NCI-H2196 treated with DMSO at 0.1 percent for 48 hours (cell line): ENCODE results near the gene TMSB10.

ENCODE experiments used
- DNase-seq: peaks from one replicate; lab custom pipeline; 2025; ENCODE audit not compliant: unreplicated experiment; lab: John Stamatoyannopoulos, UW

The TMSB10 gene

GRCh38 chr2:84879584-84880394, 25.7 kb upstream of the TMSB10 start:
- DNase-seq = no peak

- DNase-seq = no peak
Observed at GRCh38 chr2:84880395-84880644, 25.1 kb upstream of the TMSB10 start.

DNA sequence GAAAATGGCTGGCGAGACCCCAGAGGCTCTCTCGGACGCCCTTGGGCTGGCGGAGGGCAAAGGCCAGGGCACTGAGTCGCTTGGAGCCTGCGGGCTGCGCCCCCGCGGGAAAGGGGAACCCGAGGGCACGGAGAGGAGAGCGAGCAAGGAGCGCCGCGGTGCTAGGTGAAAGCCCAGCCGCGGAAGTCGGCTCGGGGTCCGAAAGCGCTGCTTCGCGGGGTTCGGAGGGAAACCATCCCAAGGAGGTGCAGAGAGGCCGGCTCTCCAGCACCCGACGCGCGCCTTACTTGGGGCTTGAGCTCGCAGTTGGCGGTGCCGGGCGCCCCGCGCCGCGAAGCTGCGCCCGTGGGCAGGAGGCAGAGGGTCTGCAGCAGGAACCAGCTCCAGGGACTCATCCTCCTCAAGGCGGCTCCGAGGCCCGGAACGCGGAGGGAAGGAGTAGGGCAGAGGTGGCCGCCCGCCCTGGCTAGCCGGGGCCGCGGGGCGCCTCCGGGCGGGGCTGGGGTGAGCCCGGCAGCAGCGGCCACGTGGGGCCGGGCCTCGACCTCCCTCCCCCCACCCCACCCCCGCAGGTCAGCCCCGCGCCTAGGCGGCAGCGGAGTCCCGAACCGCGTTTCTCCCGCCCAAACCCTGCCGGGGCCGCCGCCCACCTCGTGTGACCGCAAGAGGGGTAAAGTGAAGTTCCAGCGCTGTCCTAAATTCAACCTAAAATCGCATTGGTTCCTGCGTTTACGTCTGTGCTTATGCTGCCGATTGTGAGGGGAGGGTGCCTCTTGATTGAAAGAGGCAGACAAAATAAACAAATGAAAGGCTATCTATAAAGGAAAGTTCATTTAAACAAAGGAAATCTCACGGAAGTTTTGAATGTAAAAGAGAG, 24.6 kb upstream of the TMSB10 start, which contains the start of gene TRABD2A:
Gene TRABD2A, minus strand, starts transcription at position 440 of the 877 bp plus-strand sequence. Its CDS starts 45 bp downstream, at position 395.
- DNase-seq = no peak

DNA sequence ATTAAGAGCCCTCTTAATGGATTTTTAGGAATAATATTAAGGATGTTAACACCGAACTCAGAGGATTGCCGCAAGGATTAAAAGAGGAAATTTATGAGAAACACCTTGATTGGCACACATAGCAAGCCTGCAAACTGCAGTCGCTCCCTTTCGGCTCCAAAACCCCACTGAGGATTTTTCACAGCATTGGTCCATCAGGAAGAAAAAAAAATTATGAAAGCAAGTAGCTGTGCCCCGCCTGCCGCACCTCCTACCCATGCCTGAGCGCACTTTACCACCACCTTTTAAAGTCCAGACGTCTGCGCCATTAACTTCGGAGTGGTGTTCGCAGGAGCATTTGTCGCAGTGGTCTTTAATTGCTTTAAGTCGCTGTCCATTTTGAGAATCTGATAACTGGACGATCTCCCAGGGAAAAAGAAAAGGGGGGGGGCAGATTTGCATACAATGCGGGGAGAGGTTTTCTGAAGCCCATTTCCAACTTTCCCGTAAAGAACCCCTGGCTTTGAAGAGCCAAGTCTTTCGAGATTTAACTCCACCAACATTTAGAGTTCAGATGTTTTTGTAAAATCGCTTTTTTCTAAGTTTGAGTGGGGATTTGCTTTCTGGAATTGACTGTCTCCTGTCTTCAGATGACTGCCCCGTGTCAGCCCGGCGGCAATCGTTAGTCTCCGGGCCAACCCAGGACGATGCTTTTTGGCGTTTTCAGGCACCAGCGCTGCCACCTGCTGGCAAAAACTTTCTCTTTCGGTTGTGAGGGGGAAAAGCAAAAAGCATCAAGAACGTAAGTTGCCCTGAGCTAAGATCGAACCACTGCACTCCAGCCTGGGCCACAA, 23.7 kb upstream of the TMSB10 start:
- DNase-seq = peak; percentile 10

DNA sequence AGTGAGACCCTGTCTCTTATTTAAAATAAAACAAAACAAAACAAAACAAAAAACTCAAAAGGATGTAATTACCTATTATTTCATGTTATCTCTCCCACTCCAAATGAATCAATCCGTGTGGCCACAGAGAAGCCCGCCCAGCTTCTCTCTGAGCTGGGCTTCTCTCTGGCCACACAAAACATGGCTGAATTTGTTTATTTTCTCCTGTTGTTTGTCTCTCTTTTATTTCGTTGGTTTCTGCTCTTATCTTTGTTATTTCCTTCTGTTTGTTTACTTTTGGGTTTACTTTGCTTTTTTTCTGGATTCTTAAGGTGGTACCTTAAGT, 23.1 kb upstream of the TMSB10 start:
- DNase-seq = no peak

DNA sequence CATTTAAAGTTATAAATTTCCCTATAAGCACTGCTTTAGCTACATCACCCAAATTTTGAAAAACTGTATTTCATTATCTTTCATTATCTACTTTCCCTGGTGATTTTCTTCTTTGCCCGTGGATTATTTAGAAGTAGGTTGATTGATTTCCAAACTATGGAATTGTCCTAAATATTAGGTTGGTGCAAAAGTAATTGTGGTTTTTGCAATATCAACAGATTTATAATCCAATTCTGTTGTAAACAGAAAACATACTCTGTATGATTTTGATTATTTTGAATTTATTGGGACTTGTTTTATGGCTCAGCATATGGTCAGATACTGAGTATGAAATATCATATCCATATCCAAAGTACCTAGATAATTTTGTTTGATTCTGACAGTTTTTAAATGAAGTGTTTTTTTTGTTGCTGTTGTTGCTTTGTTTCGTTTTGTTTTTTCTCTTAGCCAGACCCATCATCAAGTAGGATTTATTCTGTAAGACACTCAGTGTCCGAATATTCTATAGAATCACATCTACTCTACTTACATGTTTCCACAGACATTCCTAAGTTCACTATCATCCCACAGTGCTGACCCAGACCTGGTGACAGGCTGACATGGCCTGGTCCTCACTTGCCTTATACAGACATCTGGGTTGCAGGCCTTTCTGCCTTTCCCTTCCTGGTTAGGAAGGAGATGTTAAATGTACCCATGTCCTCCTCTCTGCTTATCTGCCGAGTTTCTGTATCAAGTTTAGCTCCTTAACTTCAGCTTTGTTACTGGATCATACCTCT, 22.5 kb upstream of the TMSB10 start:
- no peak for DNase-seq

DNA sequence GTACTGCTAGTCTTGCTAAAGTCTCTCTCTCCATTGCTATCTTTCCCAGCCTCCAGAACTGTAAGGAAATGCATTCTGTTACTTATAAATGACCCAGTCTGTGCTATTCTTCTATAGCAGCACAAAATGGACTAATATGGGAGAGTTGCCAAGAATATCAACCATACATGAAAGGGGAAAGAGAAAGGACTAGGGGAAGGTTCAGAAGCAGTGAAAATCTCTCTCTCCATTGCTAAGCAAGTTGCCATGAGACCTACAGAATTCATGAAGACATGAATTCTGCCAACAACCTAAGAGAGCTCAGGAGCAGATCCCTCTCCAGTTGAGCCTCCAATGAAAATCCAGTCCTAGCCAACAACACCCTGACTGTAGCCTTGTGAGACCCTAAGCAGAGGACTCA, 21.0 kb upstream of the TMSB10 start:
- no peak for DNase-seq

DNA sequence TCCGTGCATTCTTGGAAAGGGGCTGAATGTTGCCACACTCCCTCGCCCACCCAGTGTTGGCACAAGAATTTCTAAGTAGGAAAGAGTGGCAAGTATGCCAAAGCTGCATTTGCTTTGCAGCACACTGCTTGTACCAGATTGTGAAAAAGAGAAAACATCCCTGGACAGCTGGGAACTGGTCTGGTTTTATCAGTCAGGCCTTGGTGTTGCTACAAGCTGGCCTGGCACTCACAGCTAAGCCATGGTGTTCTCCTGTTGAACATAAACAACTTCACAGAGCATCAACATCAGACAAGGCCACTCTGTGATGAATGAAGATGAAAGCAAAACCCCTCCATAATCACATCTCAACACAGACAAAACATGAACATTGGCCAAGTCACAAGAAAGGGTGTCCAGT, 20.3 kb upstream of the TMSB10 start:
- no peak for DNase-seq

GRCh38 chr2:84886791-84887190, 18.7 kb upstream of the TMSB10 start:
- no peak for DNase-seq

GRCh38 chr2:84888401-84889276, 16.8 kb upstream of the TMSB10 start:
- DNase-seq = no peak

DNA sequence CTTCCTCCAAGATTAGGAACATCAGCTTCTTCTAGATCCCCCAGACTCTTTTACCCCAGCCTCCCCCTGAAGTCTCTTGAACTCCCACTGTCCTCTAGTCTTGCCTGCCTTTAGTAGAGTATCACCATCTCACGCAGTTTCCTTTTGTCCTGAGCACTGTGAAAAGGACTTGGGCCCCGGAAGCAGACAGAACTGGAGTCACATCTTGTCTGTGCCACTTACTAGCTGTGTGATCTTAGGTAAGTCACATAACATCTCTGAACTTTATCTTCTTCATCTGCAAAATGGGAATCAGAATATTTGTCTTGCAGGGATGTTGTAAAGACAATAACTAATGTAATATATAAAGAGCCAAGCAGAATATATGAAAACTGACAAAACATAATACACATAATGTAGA, 16.1 kb upstream of the TMSB10 start:
- no peak for DNase-seq

GRCh38 chr2:84891355-84892010, 14.0 kb upstream of the TMSB10 start:
- DNase-seq = no peak

DNA sequence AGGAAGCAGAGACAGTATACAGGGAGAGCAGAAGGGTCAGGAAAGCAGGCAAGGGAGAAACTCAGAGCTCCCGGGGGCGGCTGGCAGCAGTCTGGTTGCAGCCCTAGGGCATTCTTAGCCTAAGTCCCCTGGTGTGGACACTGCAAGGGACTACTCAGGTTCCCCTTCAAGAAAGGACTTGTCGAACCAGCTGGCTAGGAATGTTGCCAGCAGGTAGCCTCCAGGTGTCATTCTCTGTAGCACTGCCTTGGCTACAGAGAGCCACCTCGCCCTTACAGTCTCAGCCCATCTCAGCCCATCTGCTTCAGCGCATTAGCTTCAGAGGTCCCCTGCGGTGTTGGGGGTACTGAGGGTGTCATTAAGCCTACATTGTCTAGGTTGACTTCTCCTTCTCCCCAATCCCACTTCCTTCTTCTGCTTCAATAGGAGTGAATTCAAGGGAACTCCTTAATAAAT, 11.3 kb upstream of the TMSB10 start:
- DNase-seq = no peak

DNA sequence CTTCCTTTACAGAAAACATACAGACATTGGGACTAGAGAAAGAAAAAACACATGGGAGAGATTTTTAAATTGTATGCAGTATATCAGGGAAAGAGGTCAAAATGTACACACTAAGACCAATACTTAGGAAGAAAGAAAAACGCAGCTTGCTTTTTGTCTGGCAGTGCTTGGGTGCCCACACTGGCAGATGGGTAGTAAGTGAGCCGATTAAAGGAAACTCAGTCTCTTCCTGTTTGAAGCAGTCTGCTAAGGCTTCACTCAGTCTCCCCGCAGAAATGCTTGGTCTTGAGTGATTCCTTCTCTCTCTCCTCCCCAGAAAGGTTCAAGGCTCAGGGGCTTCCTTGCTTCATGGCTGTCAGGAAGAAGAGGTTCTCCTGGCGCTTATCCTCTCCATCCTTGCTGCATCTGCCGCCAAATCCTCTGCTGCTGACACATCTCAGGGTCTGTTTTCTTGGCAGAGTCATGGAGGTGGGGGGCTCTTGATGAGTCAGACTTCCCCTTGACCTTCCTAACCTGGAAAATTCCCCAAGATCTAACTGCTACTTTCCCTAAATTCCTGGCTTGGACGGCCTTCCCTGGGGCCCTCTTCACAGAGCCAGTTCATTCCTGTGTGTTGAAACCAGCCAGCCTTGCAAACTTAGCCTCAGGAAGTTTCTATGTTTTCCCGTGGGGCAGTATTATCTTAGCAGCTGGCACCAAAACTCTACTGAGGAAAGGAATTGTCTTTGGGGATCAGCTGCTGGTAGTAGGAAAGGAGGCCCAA, 10.5 kb upstream of the TMSB10 start:
- DNase-seq = no peak

GRCh38 chr2:84896567-84896966, 8.9 kb upstream of the TMSB10 start:
- no peak for DNase-seq

DNA sequence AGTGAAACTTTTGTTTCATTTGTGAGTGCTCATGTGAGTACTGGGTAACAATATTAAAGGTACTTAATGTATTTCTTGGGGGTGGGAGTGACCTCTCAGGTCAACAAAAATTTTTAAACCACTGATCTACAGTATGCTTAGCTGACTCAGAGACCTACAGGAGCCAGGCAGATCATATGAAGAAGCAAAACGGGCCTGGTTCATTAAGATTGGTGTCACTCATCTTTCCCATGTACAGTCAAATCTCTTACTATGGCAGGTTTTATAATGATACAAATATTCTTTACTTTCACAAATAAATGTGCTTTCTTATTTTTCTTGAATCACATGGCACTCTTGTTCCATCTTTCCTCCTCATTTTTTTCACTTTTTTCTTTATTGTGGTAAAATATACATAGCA, 7.7 kb upstream of the TMSB10 start:
- no peak for DNase-seq

DNA sequence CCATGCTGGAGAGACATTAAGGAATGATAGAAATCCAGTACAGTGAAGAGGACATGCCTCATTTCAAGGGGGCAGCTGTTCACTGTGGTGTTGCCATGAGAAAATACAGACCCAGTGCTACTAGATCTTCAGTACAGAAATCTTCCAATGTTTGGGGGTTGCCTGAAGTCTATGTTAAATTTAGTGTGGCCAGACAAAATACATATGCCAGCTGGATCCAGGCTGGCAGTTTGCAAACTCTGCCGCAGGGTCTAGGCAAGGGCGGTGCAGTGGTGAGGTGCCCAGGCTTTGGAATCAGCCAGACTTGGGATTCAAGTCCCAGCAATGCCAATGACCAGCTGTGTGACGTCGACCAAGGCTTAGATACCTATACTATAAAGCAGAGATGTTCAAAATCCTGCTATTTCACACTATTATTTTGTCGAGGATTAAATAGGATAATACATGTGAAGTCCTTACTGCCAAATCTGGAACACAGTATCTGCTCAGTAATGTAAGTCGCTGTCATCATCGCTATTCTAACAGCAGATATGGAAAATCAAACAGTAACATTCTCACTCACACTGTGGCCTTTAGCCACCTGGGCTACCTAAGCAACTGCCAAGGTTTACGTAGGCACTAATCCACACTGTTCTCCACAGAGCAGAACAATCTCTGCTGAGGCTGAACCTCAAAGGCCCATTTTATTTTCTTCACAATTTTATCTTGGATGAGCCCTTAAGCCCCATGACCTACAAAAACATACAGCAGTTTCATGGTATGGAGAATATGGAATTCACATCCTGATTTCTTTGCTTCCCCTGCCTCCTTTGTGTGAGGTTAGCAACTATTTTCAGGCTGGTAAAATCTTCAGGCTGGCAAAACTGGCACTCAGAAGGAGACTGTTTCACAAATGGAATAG, 5.9 kb upstream of the TMSB10 start:
- DNase-seq = no peak

DNA sequence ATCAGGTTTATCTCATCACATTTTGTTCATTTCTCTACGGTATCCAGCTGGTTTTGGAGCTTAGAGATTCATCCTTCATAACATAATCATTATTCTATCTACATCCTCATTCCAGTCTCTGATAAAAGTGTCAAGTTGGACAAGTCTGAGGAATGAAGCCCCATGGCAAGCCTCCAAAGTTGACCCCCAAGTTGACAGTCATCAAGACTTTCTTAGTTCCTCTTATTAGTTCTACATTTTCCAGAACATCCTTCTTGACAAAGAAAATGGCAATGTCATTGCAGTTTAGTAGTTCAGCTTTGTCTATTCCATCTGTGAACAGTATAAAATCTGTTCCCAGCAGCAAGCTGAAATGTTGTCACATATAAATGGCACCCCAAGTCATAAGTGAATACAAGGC, 4.5 kb upstream of the TMSB10 start:
- DNase-seq = no peak
